ENCODE results near the gene DCAF11. TPM values are rescaled to one million over a fixed set of nuclear protein-coding genes. Genes with fewer than 3 reads are reported as not detected.

DCAF11 gene
- total RNA-seq, 1 donor from 2014 or later, result 83.5 TPM

DNA sequence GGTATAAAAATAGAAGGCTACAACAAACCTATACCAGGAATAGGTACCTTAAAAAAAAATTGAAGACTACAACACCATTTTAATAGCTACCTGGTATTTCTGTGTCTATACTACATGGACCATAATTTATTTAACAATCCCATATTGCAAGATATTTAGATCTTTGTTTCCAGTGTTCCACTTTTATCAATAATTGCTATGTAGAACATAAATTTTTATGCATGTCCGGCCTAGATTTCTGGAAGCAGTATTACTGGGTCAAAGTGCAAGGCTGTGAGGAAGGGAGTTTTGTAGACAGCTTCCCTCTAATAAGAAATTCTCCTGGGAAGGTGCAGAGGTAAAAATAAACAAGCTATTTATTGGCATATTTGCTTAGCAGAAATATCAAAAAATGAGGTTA is 4.1 kb upstream of the DCAF11 start:
- DNase-seq (ENCODE audit: low read depth) (no peak), FAIRE-seq (no peak)
- Histone ChIP-seq H3K36me3 (ENCODE audit: control insufficient read depth, insufficient read depth, low read length) (no peaks in the 10 kb centered on the region), H3K4me3 (ENCODE audit: low read depth, low read length) (no peak overlapping the region), H3K27me3 (ENCODE audit: control insufficient read depth, insufficient read depth, low read length) (no peaks in the 10 kb centered on the region)
- TF ChIP-seq, protein P1, sequence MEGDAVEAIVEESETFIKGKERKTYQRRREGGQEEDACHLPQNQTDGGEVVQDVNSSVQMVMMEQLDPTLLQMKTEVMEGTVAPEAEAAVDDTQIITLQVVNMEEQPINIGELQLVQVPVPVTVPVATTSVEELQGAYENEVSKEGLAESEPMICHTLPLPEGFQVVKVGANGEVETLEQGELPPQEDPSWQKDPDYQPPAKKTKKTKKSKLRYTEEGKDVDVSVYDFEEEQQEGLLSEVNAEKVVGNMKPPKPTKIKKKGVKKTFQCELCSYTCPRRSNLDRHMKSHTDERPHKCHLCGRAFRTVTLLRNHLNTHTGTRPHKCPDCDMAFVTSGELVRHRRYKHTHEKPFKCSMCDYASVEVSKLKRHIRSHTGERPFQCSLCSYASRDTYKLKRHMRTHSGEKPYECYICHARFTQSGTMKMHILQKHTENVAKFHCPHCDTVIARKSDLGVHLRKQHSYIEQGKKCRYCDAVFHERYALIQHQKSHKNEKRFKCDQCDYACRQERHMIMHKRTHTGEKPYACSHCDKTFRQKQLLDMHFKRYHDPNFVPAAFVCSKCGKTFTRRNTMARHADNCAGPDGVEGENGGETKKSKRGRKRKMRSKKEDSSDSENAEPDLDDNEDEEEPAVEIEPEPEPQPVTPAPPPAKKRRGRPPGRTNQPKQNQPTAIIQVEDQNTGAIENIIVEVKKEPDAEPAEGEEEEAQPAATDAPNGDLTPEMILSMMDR (IDR thresholded peaks at IDR 0.05; ENCODE audit: insufficient read depth, low read length, severe bottlenecking), result no peak

GRCh38 chr14:24113379-24113800 is 1.2 kb upstream of the DCAF11 start:
- peaks cover 12% of the 10 kb centered on the region for H3K36me3 ChIP-seq (ENCODE audit: control insufficient read depth, insufficient read depth, low read length)
- peak overlapping the region; percentile 60 for H3K4me3 ChIP-seq (ENCODE audit: low read depth, low read length)
- FAIRE-seq (no peak), DNase-seq (ENCODE audit: low read depth) (no peak)
- H3K27me3 ChIP-seq (ENCODE audit: control insufficient read depth, insufficient read depth, low read length), result no peaks in the 10 kb centered on the region
- TF ChIP-seq, protein P1 (IDR thresholded peaks at IDR 0.05; ENCODE audit: insufficient read depth, low read length, severe bottlenecking), result no peak

- TF ChIP-seq, protein P1 (IDR thresholded peaks at IDR 0.05; ENCODE audit: insufficient read depth, low read length, severe bottlenecking), result no peak
- FAIRE-seq, result no peak
- Histone ChIP-seq H3K4me3 (ENCODE audit: low read depth, low read length) (peak overlapping the region; percentile 60), H3K36me3 (ENCODE audit: control insufficient read depth, insufficient read depth, low read length) (peaks cover 14% of the 10 kb centered on the region), H3K27me3 (ENCODE audit: control insufficient read depth, insufficient read depth, low read length) (no peaks in the 10 kb centered on the region)
- DNase-seq (ENCODE audit: low read depth), result peak; percentile 76
Observed at GRCh38 chr14:24113801-24114531, 611 bp upstream of the DCAF11 start.

- no peaks in the 10 kb centered on the region for H3K27me3 ChIP-seq (ENCODE audit: control insufficient read depth, insufficient read depth, low read length)
- peak overlapping the region; percentile 63 for H3K4me3 ChIP-seq (ENCODE audit: low read depth, low read length)
- FAIRE-seq, result no peak
- peaks cover 22% of the 10 kb centered on the region for H3K36me3 ChIP-seq (ENCODE audit: control insufficient read depth, insufficient read depth, low read length)
- TF ChIP-seq, protein P1 (IDR thresholded peaks at IDR 0.05; ENCODE audit: insufficient read depth, low read length, severe bottlenecking), result no peak
- DNase-seq (ENCODE audit: low read depth), result no peak
Observed at GRCh38 chr14:24115422-24116127, 998 bp downstream of the DCAF11 start.

DNA sequence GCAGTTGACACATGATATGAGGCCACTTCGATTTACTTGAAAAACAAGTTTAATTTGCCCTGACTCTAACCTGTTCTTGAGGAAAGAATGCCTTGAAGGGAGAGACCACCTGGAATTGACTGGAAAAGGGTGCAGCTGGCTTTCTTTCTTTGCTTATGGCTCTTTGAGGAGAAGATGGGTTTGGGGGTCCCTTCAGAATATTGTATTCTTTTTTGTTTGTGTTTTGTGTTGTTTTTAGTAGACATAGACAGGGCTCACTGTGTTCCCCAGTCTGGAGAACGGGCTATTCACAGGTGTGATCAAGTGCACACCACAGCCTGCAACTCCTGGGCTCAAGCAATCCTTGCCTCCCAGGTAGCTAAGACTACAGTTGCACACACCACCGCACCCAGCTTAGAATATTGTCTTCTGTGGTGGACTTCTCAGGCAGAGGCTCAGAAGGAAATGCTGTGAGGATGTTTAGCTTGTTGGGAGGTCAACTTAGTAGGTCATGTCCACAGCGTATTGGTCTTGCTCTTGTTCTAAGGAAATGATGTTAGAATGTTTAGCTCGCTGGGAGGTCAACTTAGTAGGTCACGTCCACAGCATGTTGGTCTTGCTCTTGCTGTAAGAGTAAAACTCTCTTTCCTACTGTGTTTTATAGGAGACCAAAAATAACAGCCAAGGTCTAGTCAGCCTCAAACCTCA is 1.7 kb downstream of the DCAF11 start:
- H3K4me3 ChIP-seq (ENCODE audit: low read depth, low read length), result peak overlapping the region; percentile 63
- DNase-seq (ENCODE audit: low read depth), result no peak
- TF ChIP-seq, protein P1 (IDR thresholded peaks at IDR 0.05; ENCODE audit: insufficient read depth, low read length, severe bottlenecking), result no peak
- no peaks in the 10 kb centered on the region for H3K27me3 ChIP-seq (ENCODE audit: control insufficient read depth, insufficient read depth, low read length)
- peaks cover 28% of the 10 kb centered on the region for H3K36me3 ChIP-seq (ENCODE audit: control insufficient read depth, insufficient read depth, low read length)
- no peak for FAIRE-seq

Measured in bronchial epithelial cell (primary cell).